ENCODE results near the gene PKP4.
A peak's percentile ranks its signal among the peaks of the same experiment; 100 is the strongest.

PKP4 gene

DNA sequence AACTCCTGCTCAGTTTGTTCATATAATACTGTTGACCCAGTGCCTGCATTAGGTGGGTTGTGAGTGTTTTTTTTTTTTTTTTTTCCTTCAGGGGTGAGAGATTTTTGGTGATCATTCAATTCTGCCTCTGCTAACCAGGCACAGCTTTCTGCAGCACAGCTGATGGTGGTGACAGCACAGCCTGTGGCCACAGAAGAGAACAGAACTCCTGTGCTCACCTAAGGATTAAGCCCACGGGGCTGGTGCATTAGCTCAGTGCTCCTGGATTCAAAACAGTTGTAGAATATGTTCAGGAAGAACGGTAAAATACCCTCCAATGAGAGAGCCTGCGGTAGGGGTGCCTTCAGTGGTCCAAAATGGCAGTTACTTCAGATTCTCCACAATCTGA is 42.0 kb downstream of the PKP4 start:
- DNase-seq, result no peak

DNA sequence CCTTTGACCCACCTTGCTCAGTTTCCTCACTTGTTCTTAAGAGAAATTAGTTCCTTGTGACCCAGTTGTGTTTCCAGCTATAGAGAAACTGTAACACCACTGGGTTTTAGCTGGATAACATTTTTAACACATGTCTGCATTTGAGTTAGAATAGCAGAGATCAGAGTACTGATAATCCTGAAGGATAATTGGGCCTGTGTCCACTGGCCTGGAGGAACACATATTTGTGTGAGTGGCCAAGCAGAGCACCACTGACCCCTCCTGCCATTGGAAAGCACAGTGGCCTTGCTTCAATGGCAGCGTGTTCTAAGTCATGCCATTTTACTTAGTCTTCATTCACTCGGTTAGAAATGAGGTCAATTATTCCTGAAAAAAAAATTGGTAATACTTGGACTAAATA is 42.6 kb downstream of the PKP4 start:
- DNase-seq, result no peak

DNA sequence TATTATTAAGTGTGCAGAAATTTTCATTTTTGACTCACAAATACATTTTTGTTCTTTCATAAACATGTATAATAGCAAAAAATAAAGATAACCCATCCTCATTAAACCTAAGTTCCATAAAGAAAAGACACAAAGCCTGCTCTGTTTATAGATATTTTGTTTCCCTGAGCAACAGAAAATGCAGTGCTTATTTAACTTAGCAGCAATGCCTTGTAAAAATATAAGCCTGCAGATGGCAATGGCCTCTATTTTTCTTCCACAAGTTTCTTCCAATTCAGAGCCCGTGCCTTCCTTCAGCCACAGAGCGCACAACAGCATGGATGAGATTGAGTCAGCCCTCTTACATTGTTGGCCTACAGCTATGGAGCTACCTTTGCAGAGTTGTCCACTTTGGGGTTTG is 43.6 kb downstream of the PKP4 start:
- no peak for DNase-seq

DNA sequence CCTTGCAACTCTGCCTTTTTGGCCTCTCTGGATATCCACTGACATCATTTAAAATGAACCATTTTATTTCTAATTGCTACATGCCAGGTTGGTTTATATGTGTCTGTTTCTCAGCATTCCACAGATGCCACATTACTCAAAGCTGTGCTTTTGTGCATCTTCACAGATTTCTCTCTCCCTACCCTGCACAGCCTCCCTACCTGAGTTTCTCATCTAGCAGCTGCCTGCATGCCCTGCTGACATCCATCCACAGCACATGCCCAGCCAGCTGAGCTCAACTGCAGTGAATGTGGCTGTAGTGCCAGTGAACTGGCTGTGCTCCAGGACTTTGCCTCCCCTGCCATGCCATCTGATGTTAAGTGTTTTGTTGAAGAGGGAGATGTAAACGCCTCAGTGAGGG is 44.5 kb downstream of the PKP4 start:
- DNase-seq, result peak; percentile 76

DNA sequence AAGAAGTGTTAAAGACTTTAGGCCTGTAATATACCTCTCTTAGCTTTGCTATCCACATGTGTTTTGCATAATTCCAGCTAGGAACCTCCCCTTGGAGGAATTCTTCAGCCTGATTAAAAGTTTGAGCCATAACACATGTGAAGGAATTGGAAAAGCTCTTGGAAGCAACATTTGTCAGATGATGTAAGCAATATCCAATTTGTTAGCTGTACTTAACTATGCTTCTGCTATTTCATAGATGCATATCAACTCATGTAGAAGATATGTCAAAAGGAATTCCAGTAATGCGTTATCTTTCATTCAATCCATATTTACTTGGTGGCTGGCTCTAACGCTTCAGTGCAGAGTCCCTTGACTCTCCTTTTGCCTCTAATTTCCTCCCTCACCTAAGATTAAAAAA is 46.2 kb downstream of the PKP4 start:
- DNase-seq, result no peak

DNA sequence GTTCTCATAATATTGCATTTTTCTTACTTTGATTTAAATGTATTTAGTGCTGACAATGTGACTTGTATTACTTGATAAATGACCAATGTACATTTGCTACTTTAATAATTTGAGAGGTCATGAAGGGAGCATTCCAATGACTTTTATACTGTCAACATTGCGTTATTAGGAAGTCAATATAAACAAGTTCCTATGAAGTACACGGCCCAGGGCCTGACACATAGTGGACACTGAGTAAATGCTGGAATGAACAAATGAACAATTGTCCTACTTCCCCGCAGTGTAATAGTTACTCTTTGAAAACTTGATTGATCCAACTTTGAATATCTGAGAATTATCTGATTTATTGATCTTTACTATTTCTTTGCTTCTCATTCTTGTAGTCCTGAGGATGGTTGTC is 47.3 kb downstream of the PKP4 start:
- DNase-seq, result no peak

DNA sequence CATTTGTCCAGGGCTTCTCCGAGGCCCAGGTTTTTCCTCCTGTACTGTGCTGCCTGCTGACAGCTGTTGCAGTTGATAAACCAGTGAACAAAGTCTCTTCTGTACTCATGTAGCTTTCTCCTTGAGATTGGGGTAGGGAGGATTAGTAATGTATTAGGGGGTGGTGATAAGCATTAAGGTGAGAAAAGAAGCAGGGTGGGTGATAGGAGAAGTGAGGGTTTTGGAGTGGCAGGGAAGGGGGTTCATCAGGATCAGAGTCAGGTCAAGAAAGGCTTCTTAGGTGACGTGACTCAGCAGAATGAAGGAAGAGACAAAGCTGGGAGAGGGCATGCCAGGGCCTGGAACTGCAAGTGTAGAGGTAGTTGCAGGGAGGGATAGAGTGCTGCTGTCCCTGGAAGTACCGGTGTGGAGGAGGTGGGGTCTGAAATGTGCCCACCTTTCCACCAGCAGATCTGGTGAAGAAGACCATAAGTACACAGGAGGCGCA is 48.7 kb downstream of the PKP4 start:
- DNase-seq, result no peak

DNA sequence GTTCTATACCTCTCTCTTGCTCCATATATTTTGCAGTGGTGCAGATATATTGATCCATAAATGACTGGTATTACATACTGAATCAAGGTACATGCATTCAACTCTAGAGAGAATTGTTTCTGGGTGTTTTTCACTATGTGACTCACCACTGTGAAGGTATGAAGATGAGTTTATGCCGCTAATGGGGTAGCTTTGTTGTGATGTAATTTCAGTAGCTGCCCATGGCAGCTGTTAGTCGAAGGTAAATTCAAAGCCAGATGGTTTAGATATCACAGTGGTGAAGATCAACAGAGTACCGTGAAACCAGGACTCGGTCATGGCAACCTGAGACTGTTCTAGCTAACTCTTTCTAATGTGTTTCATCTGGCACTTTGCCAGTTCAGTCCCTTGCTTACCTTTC is 50.4 kb downstream of the PKP4 start:
- DNase-seq, result no peak

DNA sequence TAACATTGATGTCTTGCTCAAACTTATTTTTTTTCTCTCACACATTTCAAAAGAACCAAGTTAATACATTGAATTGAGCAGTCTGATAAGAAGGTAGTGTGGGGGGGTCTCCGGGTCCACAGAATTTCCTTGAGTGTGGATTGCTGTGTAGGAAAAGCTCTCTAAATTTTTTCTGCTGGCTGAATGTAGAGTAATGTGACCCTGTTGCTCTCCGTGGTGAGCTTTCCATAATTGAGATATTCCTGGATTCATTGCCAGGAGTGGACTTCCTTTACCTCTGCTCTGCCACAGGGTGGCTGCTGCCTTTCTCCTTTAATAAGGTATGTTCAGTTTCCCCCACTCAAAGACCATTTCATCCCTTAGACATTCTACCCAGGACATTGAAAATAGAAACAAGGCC is 50.9 kb downstream of the PKP4 start:
- DNase-seq, result no peak

DNA sequence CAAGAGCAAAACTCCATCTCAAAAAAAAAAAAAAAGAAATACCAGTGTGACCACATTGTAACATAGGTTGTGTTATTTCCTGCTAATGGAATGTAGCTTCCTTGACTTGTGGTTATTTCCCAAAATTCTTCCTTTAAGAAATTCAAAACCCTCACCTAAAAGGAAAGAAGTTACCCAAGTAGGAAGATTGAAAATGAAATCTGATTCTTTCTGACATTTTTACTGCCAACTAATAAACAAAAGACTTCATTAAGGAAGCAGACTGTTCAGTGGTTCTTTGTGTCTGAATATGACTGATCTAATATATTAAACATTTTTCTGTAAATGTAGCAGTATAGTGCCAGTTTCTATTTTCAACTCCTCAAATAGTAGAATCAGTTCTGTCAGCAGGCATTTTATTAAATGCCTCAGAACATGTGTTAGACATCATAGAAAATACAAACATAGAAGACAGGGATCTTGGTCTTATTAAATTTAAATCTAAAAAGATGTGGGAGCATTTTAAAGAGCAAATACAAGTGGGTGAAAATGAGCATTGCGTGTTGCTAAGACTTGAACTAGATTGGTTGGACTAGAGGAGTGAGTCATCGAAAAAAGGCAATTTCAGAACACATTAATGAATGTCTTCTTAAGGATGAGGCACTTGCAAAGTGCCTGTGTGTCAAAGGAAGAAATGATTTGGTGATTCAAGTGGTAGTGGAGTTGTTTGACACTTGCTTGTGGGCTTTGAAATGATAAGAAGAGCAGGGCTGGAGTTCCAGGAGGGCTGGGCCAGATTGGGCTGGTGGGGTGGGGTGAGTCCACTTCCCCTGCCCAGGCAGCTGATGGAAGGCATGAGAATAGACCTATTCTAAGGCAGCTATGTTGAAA is 53.4 kb downstream of the PKP4 start:
- DNase-seq, result no peak

DNA sequence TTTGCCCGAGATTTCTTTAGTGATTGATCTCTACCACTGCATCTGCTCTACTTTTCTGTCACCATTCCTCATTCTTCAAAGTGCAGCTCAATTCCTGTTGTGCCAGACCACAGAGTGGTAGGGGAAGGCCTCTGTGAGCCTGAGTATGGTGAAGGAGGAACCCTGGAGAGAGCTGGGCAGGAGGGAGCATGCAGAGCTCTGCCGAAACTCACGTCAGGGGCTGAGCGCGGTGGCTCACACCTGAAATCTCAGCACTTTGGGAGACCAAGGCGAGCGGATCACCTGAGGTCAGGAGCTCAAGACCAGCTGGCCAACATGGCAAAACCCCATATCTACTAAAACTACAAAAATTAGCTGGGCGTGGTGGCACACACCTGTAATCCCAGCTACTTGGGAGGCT is 54.1 kb downstream of the PKP4 start:
- no peak for DNase-seq

DNA sequence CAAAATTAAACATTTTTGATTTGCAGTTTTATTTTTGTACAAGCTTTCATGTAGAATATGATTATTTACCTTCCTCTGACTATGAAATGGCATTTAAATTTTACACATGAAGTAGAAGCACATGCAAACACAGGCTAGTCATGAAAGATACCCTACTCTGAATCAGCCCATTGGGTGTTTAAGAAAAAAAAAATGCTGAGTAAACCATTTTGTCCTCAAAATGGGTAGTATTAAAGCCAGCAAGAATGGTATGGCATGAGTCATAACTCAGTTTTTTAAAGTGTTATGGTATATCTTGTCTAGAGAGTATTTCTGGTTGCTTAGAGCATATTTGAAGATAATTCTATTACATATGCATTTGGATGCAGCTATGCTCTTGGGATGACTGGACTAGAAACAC is 55.0 kb downstream of the PKP4 start:
- DNase-seq, result no peak

DNA sequence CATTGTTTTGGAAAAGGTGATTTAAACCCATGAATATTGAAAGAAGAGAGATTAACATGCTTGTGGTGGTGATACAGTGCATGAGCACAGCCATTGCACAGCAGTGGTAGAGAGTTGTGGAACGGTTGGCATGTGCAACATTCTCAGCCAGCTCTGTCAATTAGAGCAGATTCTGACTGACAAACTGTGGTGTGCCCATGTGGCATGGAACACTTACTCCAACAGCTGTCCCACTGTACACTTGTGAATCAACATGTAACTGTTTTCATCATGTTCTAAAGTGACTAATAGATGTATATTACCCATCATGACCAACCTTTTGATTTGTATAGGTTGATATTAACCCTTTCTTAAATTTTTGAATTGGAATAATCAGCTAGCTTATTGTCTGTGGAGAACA is 55.6 kb downstream of the PKP4 start:
- peak; percentile 20 for DNase-seq

DNA sequence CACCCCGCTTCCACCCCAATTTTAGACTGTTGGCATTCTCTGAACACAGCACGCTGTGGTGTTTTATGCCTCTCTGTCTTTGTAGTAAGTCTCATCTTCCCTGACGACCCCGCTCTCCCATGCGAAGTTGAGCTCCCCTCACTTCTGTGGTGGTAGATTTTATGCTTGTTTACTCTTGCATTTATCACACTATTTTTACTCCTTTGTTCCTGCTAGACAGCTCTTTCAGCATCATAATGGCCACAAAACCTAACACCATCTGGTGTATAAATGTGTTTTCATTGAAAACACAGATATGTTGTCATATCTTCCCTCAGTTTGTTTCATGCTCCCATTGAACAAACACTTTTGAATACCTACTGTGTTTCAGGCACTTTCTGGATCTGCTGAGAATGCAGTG is 57.1 kb downstream of the PKP4 start:
- peak; percentile 26 for DNase-seq

DNA sequence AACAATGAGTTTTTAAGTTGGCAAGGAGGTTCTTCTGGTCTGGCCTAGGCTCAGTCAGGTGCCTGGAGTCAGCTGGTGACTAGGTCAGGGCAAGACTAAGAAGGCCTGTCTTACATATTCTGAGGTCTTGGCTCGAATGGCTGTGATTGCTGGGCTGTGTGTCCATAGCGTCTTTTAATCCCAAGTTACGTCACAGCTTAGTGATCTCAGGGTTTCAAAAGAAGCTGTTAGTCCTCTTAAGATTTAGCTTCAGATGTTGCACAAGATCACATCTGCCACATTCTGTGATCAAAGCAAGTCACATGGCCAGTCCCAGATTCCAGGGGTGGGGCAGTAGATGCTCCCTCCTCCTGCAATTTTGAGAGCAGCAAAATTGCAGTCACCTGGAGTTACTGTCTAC is 61.3 kb downstream of the PKP4 start:
- no peak for DNase-seq

DNA sequence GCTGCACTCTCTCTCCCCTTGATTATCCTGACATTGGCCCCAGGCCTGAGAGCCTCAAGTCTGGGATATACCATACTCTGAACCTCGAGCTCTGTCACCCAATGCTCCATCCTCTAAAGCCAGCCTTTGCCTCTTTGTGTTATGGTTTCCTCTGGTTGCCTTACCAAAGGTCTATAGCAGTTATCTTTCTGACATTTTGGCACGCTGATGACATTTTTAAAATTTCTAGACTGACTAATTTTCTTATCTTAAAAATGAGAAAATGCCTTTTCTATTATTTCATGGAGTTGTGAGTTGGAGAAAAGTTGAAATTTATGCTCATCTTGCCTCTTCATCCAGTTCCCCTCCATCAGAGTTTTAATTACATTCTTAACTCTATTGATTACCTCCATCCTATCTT is 62.7 kb downstream of the PKP4 start:
- no peak for DNase-seq

DNA sequence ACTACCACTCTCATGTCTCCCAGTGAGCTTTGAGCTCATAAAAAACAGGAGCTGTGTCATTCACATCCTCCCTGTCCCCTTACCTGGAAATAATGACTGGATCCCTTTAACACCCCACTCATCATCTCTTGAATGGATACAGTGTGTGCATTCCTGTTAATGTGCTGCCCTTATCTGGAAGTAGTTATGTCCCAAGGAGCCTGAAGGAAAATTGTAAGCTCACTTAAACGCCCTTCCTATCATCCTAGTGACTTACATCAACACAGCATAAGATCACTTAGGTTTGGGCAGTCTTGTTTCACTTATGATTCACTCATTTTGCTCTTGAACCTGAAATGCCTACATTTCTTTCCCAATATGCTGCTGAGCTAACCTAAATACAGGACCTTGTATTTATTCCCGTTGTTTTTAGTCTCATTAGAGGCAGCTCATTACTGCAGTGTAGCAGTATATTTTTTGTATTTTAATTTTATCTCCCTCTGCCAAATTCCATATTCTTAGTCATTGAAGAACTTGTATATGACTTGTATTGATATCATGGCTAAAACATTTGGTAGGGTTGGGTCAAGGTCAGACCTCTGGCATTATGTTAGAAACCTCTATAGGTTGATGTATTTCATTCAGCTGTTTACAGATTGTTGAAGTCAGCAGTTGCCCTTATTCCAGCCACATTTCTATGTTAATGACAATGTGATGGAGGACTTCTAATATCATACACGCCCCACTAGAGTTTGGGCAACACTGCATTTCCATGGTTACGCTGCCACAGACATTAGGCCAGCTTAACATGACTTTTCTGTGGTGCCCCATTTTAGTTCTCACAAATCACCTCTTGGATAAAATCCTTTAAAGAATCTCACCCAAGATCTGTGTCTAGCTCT is 72.9 kb downstream of the PKP4 start:
- DNase-seq, result no peak

DNA sequence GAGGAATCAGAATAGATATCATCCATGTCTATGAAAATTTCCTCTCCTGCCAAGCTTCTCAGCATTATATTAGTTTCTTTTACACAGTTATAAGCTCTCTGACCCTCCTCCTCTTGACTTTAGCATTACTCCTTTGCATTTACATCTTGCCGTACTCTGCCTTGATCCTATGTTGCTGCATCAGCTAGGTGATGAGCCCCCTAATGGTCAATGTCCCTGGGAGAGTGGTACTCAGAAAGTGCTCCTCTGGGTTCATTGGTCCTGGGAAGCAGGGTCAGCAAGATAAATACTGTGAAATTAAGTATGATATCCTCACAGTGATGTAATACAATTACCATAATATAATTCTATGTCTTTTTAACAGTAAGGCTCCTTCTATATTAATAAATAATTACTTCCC is 74.1 kb downstream of the PKP4 start:
- DNase-seq, result no peak

DNA sequence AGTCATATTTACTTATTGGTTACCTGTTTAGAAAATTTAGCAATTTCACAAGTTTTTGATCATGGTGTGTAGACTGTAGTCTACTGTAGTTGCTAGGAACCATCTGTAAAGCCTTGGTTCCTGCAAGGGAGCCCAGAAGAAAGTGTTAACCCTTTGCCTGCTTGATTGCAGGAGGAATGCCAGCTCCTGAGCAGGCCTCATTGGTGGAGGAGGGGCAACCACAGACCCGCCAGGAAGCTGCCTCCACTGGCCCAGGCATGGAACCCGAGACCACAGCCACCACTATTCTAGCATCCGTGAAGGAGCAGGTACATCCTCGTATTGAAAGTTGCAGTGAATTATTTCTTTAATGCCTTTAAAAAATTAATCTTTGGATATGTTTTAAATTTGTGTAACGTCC is 76.3 kb downstream of the PKP4 start:
- DNase-seq, result no peak

DNA sequence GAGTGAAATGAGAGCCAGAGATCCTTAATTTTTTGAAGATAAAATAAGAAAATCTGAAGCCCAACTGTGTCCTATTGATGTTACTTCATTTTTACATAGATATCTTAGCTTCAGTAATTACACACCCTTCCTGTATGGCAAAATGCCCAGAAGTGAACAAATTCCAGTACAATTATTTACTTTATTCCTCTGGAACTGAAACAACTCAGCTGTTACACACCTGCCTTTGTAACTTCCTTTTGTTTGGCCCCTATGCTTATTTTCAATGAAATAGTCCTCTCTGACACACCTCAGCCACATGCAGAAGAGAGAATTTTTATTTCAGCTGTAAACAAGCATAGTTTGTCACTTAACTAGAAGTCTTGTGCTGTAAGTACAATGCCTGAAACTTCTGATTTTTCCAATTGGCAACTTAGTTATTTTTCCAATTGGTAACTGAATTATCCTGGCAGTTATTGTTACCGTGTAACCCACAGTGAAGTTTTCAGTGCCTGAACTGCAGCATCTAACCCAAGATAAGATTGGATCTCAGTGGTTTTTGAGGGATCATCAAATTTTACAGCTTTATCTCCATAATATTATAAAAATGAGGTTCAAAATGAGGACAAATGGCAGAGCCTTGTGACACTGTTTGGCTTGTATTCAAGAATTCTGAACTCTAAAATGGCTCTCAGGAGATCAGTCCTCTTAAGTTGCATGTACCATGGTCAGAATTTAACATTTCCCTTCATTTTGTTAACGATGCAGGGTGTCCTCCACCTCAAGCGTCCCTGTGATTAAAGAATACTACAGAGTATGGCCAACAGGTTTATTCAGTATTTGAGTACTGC is 82.6 kb downstream of the PKP4 start:
- DNase-seq, result peak; percentile 12

DNA sequence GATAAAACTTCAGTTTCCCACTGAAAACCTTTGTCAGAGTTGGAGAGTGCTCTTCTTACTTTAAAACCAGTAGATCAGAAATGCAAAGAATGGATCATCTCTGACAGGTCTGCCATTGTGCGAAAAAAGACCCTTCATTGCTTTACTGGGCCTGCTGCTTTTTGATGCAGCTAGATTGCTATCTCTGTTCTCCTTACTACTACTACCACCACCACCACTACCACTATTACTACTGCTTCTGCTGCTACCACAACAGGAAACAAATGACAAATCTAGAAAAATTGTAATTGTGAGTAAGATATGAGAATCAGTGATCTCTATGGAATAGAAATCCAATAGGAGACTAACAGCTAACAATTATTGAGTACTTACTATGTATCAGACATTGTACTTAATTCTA is 85.8 kb downstream of the PKP4 start:
- no peak for DNase-seq

DNA sequence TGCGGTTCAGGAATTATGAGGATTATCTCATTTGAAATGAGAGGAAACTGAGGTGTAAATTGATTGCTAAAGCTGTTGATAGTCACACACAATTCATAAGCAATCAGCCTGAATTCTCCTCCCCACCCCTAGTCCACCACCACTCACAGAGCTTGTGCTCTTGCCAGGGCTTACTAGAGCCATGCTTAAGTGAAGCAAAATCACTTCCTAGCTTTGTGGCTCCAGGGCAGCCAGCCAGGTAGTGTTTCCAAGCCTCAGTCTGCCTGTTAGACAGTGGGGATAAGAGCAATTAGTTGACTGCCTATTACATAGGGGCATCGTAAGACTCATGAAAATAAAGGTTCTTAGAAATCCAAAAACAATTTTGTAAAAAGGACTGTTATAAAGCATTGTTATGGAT is 87.2 kb downstream of the PKP4 start:
- DNase-seq, result no peak

DNA sequence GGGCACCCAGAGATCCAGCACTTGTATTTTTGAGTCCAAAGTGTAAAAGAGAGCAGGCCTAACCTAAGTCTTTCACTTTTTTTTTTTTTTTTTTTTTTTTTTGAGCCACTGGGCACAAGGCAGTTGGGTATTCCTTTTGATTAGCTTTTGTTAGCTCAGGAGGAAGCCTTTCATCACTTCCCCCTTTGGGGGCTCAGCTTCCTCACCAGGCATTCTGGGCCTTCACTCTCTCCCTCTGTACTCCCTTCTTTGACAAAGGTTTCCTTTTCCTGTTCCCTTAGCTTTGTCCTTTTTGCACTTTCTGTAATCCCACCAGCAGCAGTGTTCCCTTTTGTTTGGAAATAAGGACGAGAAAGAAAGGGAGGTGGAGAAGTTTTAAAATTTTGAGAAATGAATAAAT is 88.2 kb downstream of the PKP4 start:
- no peak for DNase-seq

All from NCI-H1694 treated with DMSO at 0.1 percent for 48 hours (cell line).